Measurements from ENCODE around the gene EXOSC1. TPM values are rescaled to one million over a fixed set of nuclear protein-coding genes. Genes with fewer than 3 reads are reported as not detected.
"Not testable (repeated sequence)": the region's sequence is repeated elsewhere in the genome, so short reads cannot be mapped to it uniquely, and the experiment has no call there.

The EXOSC1 gene
- total RNA-seq, 2 donors from 2014 or later = 20.8 to 33.2 TPM

DNA sequence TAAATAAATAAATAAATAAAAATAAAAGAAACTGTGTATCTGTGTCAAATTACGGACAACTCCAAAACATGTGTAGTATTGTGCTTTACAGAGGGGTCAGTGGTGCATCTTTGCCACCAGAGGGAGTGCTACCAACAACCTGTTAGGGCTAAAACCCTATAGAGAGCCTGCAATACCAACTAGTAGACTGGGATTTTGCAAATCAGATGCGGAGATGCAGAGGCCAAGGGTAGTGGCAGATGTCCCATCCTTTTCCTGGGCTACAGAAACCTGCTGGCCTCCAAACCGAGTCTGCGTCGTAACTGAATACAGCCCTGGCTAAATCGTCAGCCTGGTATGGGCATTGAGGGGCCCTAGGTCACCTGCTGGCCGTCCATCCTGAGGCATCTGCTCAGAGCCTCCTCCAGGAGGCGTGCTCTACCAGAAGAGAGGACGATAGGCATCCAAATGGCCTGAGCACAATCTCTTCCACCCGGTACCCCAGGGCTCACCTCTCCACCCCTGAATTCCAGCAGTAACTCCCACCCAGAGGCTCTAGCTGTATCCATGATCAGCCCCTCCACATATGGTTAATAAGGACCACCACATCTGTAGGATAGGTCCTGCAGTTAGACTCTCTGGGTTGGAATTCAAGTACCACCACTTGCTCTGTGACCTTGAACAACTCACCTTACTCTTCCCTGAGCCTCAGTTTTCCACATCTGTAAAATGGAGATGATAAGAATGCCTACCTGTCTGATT, 38.4 kb downstream of the EXOSC1 start:
- Histone ChIP-seq H3K36me3 (replicated peaks in 1 of 2; ENCODE audit: insufficient read depth in 1 of 2, low read depth in 2 of 2) (no peaks in the 10 kb centered on the region), H3K27me3 (no peaks in the 10 kb centered on the region), H3K9me3 (no peaks in the 10 kb centered on the region), H3K4me1 (peaks cover 5% of the 10 kb centered on the region), H3K4me3 (no peak overlapping the region), H3K27ac (peak overlapping the region in 1 of 4 donors; percentile 27)
- intact Hi-C loops (cut with DNase I) = no loop called here
- ATAC-seq = peak; percentile 96
- DNase-seq = peak; percentile 54 to 74 (median 65)
- WGBS, 2 donors = 1 to 2% methylated on average over 8 to 10 of the region's 10 CpGs
- TF ChIP-seq, protein P1, sequence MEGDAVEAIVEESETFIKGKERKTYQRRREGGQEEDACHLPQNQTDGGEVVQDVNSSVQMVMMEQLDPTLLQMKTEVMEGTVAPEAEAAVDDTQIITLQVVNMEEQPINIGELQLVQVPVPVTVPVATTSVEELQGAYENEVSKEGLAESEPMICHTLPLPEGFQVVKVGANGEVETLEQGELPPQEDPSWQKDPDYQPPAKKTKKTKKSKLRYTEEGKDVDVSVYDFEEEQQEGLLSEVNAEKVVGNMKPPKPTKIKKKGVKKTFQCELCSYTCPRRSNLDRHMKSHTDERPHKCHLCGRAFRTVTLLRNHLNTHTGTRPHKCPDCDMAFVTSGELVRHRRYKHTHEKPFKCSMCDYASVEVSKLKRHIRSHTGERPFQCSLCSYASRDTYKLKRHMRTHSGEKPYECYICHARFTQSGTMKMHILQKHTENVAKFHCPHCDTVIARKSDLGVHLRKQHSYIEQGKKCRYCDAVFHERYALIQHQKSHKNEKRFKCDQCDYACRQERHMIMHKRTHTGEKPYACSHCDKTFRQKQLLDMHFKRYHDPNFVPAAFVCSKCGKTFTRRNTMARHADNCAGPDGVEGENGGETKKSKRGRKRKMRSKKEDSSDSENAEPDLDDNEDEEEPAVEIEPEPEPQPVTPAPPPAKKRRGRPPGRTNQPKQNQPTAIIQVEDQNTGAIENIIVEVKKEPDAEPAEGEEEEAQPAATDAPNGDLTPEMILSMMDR (IDR thresholded peaks at IDR 0.05) = peak; percentile 78 to 91 (median 82)
- no peak for TF ChIP-seq POLR2A (IDR thresholded peaks at IDR 0.05)

DNA sequence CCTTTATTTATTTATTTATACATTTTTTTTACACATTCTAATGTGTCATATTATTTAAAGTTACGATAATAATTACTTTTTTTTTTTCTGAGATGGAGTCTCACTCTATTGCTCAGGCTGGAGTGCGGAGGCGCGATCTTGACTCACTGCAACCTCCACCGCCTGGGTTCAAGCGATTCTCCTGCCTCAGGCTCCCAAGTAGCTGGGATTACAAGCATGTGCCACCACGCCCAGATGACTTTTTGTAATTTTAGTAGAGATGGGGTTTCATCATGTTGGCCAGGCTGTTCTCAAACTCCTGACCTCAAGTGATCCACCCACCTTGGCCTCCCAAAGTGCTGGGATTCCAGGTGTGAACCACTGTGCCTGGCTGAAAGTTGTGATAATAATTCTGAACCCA, 39.3 kb downstream of the EXOSC1 start:
- H3K9me3 ChIP-seq; H3K36me3 ChIP-seq (replicated peaks in 1 of 2; ENCODE audit: insufficient read depth in 1 of 2, low read depth in 2 of 2); ATAC-seq; H3K27me3 ChIP-seq; intact Hi-C loops (cut with DNase I); H3K4me3 ChIP-seq; DNase-seq; H3K4me1 ChIP-seq: not testable (repeated sequence)
- H3K27ac ChIP-seq = peak overlapping the region in 1 of 4 donors; percentile 27
- WGBS, 2 donors = 66 to 78% methylated on average over 7 of the region's 7 CpGs

DNA sequence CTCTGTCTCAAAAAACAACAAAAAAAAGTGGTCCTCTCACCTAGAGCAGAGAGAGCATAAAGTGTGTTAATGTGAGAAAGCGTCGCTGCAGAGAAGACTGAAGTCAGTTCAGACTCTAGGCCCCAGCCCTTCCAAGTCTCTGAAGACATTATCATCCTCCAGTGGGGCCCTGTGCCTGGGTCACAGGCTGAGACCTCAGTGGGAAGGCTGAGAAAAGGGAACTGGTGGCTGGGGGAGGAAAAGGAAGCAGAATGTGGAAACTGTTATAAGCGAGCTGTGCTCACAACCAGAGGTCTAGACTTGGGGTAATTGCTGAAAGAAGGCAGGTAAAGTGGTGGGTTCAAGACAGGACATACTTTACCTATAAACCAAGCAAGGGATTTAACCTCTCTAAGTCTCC, 39.7 kb downstream of the EXOSC1 start:
- intact Hi-C loops (cut with DNase I) = no loop called here
- WGBS, 2 donors = 59 to 67% methylated on average over 3 of the region's 3 CpGs

DNA sequence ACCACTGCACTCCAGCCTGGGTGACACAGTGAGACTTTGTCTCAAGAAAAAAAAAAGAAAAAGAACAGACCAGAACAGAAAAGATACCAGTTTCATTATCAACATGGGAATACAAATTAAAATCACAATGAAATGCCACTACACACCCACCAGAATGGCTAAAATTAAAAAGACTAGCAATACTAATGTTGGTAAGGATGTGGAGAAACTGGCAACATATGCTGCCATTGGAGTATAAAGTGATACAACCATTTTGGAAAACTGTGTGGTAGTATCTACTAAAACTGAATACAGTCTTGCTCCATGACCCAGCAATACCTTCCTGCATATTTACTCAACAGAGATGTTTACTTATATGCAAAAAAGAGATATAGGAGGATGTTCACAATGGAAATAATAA, 41.8 kb downstream of the EXOSC1 start:
- intact Hi-C loops (cut with DNase I) = no loop called here
- no peak overlapping the region for H3K4me3 ChIP-seq
- H3K27me3 ChIP-seq = no peaks in the 10 kb centered on the region
- no peak for DNase-seq
- peaks cover 19% of the 10 kb centered on the region for H3K4me1 ChIP-seq
- H3K36me3 ChIP-seq (replicated peaks in 1 of 2; ENCODE audit: insufficient read depth in 1 of 2, low read depth in 2 of 2) = no peaks in the 10 kb centered on the region
- no peak overlapping the region for H3K27ac ChIP-seq
- H3K9me3 ChIP-seq = no peaks in the 10 kb centered on the region
- TF ChIP-seq, protein P1 (IDR thresholded peaks at IDR 0.05) = no peak
- TF ChIP-seq POLR2A (IDR thresholded peaks at IDR 0.05) = no peak
- no peak for ATAC-seq

More for the DNA sequence above, 39.7 kb downstream of the EXOSC1 start:
- TF ChIP-seq, protein P1 (IDR thresholded peaks at IDR 0.05) = no peak
- no peak for TF ChIP-seq POLR2A (IDR thresholded peaks at IDR 0.05)
- H3K4me1 ChIP-seq = peaks cover 9% of the 10 kb centered on the region
- no peaks in the 10 kb centered on the region for H3K36me3 ChIP-seq (replicated peaks in 1 of 2; ENCODE audit: insufficient read depth in 1 of 2, low read depth in 2 of 2)
- peak overlapping the region in 1 of 4 donors; percentile 27 for H3K27ac ChIP-seq
- H3K9me3 ChIP-seq = no peaks in the 10 kb centered on the region
- H3K27me3 ChIP-seq = no peaks in the 10 kb centered on the region
- DNase-seq = peak in 1 of 4 donors; percentile 39
- ATAC-seq = no peak
- no peak overlapping the region for H3K4me3 ChIP-seq

DNA sequence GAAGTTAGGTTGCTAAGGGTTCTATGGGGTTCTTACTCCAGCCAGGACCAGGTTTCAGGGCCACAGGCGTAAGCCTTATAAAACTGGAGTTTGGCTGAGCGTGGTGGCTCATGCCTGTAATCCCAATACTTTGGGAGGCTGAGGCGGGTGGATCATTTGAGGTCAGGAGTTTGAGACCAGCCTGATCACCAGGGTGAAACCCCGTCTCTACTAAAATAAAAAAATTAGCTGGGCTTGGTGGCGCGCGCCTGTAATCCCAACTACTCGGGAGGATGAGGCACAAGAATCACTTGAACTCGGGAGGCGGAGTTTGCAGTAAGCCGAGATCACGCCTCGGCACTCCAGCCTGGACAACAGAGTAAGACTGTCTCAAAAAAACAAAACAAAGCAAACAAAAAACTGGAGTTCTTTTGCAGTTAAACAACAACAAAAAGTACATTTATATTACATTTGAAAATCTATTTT, 44.3 kb downstream of the EXOSC1 start:
- H3K27ac ChIP-seq = peak overlapping the region in 3 of 4 donors; percentile 72 to 95 (median 94)
- peaks cover 0 to 9% of the 10 kb centered on the region in 2 donors for H3K36me3 ChIP-seq (replicated peaks in 1 of 2; ENCODE audit: insufficient read depth in 1 of 2, low read depth in 2 of 2)
- H3K4me3 ChIP-seq = peak overlapping the region in 1 of 2 donors; percentile 95
- intact Hi-C loops (cut with DNase I) = no loop called here
- TF ChIP-seq, protein P1 (IDR thresholded peaks at IDR 0.05) = no peak
- no peak for TF ChIP-seq POLR2A (IDR thresholded peaks at IDR 0.05)
- ATAC-seq = no peak
- H3K9me3 ChIP-seq = no peaks in the 10 kb centered on the region
- no peaks in the 10 kb centered on the region for H3K27me3 ChIP-seq
- DNase-seq = no peak
- WGBS, 2 donors = 61 to 64% methylated on average over 13 of the region's 13 CpGs
- H3K4me1 ChIP-seq = peaks cover 14% of the 10 kb centered on the region

Measured in body of pancreas (tissue), 4 donors.